Measurements from ENCODE around the gene CNTNAP5. TPM values are rescaled to one million over a fixed set of nuclear protein-coding genes. Genes with fewer than 3 reads are reported as not detected.

The CNTNAP5 gene
- total RNA-seq, 3 donors from 2014 or later: 3.3 TPM; not detected in 2

- ATAC-seq: no peak
- no peak for TF ChIP-seq CTCF (IDR thresholded peaks at IDR 0.05)
Measured at GRCh38 chr2:124875627-124876244, 850.6 kb downstream of the CNTNAP5 start.

GRCh38 chr2:124877141-124877577 is 852.1 kb downstream of the CNTNAP5 start:
- intact Hi-C loops (cut with DNase I, micrococcal nuclease): no loop called here
- no peak for TF ChIP-seq CTCF (IDR thresholded peaks at IDR 0.05)

More at GRCh38 chr2:124875627-124876244, 850.6 kb downstream of the CNTNAP5 start:
- intact Hi-C loops (cut with DNase I, micrococcal nuclease): no loop called here
- no peak for DNase-seq
- H3K36me3 ChIP-seq (ENCODE audit: low read depth): no peaks in the 10 kb centered on the region
- no peaks in the 10 kb centered on the region for H3K4me1 ChIP-seq (ENCODE audit: low read depth)
- H3K9me3 ChIP-seq: no peaks in the 10 kb centered on the region
- no peak overlapping the region for H3K4me3 ChIP-seq

GRCh38 chr2:124879640-124880039 is 854.6 kb downstream of the CNTNAP5 start:
- Histone ChIP-seq H3K4me1 (ENCODE audit: low read depth) (no peaks in the 10 kb centered on the region), H3K36me3 (ENCODE audit: low read depth) (no peaks in the 10 kb centered on the region), H3K4me3 (no peak overlapping the region), H3K9me3 (no peaks in the 10 kb centered on the region)
- DNase-seq (no peak), ATAC-seq (no peak)
- intact Hi-C loops (cut with DNase I, micrococcal nuclease): no loop called here
- no peak for TF ChIP-seq CTCF (IDR thresholded peaks at IDR 0.05)

More at GRCh38 chr2:124877141-124877577, 852.1 kb downstream of the CNTNAP5 start:
- DNase-seq (no peak), ATAC-seq (no peak)
- H3K4me3 ChIP-seq: no peak overlapping the region
- H3K9me3 ChIP-seq: no peaks in the 10 kb centered on the region
- H3K4me1 ChIP-seq (ENCODE audit: low read depth): no peaks in the 10 kb centered on the region
- no peaks in the 10 kb centered on the region for H3K36me3 ChIP-seq (ENCODE audit: low read depth)

GRCh38 chr2:124880995-124881394 is 855.9 kb downstream of the CNTNAP5 start:
- no peak for TF ChIP-seq CTCF (IDR thresholded peaks at IDR 0.05)

GRCh38 chr2:124882423-124882822 is 857.3 kb downstream of the CNTNAP5 start:
- Histone ChIP-seq H3K4me3 (no peak overlapping the region), H3K4me1 (ENCODE audit: low read depth) (no peaks in the 10 kb centered on the region), H3K9me3 (no peaks in the 10 kb centered on the region), H3K36me3 (ENCODE audit: low read depth) (no peaks in the 10 kb centered on the region)
- no peak for DNase-seq
- no peak for ATAC-seq
- intact Hi-C loops (cut with DNase I, micrococcal nuclease): no loop called here
- no peak for TF ChIP-seq CTCF (IDR thresholded peaks at IDR 0.05)

More at GRCh38 chr2:124880995-124881394, 855.9 kb downstream of the CNTNAP5 start:
- no peak for DNase-seq
- ATAC-seq: no peak
- Histone ChIP-seq H3K36me3 (ENCODE audit: low read depth) (no peaks in the 10 kb centered on the region), H3K4me1 (ENCODE audit: low read depth) (no peaks in the 10 kb centered on the region), H3K9me3 (no peaks in the 10 kb centered on the region), H3K4me3 (no peak overlapping the region)
- intact Hi-C loops (cut with DNase I, micrococcal nuclease): no loop called here
